IPS-15b (cell line): ENCODE results near the gene GPC6.

Experiments used
- H3K27me3 ChIP-seq: one replicate; pipeline ENCODE4 v1.6.1; 2013; ENCODE audit warnings: low read length; ENCODE audit not compliant: control insufficient read depth, insufficient read depth
- H3K36me3 ChIP-seq: one replicate; pipeline ENCODE4 v1.6.1; 2013; ENCODE audit warnings: low read length; ENCODE audit not compliant: control insufficient read depth, insufficient read depth
- H3K4me1 ChIP-seq: one replicate; pipeline ENCODE4 v1.6.1; 2013; ENCODE audit warnings: mild to moderate bottlenecking, low read length; ENCODE audit not compliant: control insufficient read depth, insufficient read depth
- H3K4me3 ChIP-seq: one replicate; pipeline ENCODE4 v1.5.1; 2013; ENCODE audit warnings: low read depth, low read length
- H3K9ac ChIP-seq: one replicate; pipeline ENCODE4 v1.6.1; 2013; ENCODE audit warnings: low read depth, mild to moderate bottlenecking, low read length
- H3K9me3 ChIP-seq: one replicate; pipeline ENCODE4 v1.6.1; 2013; ENCODE audit warnings: mild to moderate bottlenecking, low read length; ENCODE audit not compliant: control insufficient read depth, insufficient read depth

The GPC6 gene

DNA sequence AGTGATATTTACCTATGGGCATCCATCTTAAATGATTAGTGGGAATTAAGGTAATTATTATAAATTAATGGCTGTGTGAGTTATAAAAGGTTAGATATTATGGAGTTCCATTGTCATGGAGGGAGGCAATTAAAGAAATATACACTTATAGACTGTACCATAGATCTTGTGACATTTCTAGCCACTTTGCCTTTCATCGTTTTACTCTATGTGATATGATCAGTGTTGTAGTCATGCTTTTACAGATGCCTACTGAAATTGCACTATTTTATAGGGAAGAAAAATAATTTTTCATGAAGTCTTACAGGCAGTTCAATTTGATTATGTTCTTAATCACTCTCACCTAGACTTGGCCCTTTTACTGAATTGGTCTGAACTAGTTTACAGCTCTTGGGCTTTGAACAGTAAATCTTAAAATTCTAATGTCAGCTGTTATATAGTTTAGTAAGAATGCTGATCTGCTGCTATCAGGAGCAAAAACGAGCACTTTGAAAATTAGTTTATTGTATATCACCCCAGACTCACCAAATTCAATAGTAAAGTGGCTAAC lies 301.2 kb downstream of the GPC6 start:
- H3K27me3 ChIP-seq = no peaks in the 10 kb centered on the region
- H3K9ac ChIP-seq = no peak overlapping the region
- no peak overlapping the region for H3K4me3 ChIP-seq
- no peaks in the 10 kb centered on the region for H3K36me3 ChIP-seq
- peaks cover 19% of the 10 kb centered on the region for H3K4me1 ChIP-seq
- H3K9me3 ChIP-seq = no peaks in the 10 kb centered on the region

DNA sequence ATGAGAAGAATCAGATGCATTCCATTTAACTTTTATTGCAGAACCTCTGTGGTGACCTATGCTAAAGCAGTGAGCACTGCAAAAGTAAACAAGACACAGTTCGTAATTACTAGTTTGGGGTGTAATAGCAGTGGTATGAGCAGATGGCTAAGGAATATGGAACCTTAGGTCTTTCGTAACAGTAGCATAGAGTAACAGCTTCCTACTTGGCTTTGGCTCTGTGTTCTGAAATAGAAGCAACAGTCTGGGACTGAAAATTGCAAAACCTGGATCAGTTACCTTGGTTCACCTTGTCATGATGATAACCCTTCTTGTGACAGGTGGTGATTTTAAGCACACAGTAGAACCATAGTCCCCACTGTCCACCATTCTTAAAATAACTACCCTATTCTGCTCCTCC lies 303.4 kb downstream of the GPC6 start:
- Histone ChIP-seq H3K4me3 (no peak overlapping the region), H3K27me3 (no peaks in the 10 kb centered on the region), H3K9ac (no peak overlapping the region), H3K4me1 (peaks cover 9% of the 10 kb centered on the region), H3K36me3 (no peaks in the 10 kb centered on the region), H3K9me3 (no peaks in the 10 kb centered on the region)

DNA sequence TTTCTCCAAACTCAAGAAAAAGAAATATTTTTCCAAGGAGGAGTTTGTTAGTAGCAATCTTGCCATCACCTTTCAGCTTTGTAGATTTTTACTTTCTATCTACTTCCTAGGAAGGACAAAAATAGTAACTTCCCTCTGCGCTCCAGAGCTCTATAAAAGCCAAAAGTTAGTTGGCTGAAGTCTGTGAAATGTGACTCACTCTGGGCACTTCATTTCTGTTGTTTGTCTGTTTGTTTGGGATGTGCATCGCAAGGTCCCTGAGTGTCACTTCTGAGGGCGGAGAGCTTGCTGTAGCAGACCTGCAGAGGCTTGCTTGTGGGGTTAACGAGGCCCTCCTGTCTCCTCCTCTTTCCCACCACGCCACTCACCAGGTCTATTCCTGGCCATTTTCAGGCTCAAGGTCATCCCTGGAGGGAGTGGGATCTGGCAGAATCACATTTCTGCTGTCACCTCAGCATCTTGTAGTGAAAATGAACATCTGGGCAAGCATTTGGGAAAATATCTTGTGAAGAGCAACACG lies 307.6 kb downstream of the GPC6 start:
- H3K9ac ChIP-seq = no peak overlapping the region
- no peak overlapping the region for H3K4me3 ChIP-seq
- no peaks in the 10 kb centered on the region for H3K36me3 ChIP-seq
- H3K4me1 ChIP-seq = no peaks in the 10 kb centered on the region
- no peaks in the 10 kb centered on the region for H3K27me3 ChIP-seq
- H3K9me3 ChIP-seq = no peaks in the 10 kb centered on the region

DNA sequence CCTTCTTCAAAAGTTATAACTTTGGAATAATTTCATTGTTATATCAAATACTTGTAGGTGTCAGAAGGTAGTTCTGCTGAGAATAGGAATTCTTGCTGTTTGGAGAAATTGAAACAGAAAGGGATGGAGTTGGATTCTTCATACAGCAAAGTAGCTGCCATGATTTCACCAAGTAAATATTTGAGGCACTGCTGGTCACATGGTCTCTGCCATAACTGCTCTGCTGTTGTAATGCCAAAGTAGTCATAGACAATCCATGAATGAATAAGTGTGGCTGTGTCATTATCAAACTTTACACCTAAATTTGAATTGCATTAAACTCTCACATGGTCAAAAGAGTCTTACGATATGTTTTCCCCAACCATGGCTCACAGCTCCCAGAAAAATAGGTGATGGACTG lies 308.6 kb downstream of the GPC6 start:
- Histone ChIP-seq H3K27me3 (no peaks in the 10 kb centered on the region), H3K4me1 (no peaks in the 10 kb centered on the region), H3K36me3 (no peaks in the 10 kb centered on the region), H3K9ac (no peak overlapping the region), H3K4me3 (no peak overlapping the region), H3K9me3 (no peaks in the 10 kb centered on the region)

DNA sequence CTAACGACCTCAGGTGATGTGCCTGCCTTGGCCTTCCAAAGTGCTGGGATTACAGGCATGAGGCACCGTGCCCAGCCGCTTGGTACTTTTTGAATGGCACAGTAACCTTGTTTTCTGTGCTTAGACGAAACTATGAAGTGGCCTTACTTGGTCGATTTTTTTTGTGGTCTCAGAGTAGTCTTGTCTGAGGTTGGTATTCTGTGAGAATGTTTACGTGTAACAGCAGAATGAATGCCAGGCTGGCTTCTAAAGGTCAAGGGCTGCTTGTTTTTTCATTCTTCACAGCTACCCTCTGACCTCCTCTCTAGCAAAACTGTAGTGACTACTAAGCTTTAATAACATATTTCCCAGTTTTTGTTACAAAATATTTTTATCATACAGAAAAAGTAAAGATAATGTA lies 313.3 kb downstream of the GPC6 start:
- no peak overlapping the region for H3K4me3 ChIP-seq

DNA sequence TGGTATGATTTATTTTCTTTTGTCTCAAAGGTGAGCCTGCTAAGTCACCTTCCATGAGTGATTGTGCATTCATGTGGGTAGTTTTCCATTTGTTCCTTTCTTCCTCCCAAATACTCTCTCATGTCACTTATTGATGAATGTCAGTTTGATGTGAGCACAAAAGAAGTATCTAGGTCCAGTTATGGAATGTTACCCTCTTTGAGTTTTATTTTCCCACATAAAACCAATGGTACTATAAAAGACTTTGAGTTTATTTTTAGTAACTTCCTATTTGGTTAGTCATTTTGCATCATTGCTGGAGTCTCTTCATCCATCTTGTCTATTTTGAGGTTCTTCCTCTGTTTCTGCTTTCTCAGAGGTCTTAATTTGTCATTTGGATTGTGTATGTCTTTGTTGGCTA lies 321.3 kb downstream of the GPC6 start:
- Histone ChIP-seq H3K9me3 (no peaks in the 10 kb centered on the region), H3K4me1 (peaks cover 5% of the 10 kb centered on the region)

More for the DNA sequence above, 313.3 kb downstream of the GPC6 start:
- H3K9ac ChIP-seq = no peak overlapping the region
- H3K4me1 ChIP-seq = no peaks in the 10 kb centered on the region
- H3K27me3 ChIP-seq = no peaks in the 10 kb centered on the region
- no peaks in the 10 kb centered on the region for H3K9me3 ChIP-seq
- no peaks in the 10 kb centered on the region for H3K36me3 ChIP-seq

DNA sequence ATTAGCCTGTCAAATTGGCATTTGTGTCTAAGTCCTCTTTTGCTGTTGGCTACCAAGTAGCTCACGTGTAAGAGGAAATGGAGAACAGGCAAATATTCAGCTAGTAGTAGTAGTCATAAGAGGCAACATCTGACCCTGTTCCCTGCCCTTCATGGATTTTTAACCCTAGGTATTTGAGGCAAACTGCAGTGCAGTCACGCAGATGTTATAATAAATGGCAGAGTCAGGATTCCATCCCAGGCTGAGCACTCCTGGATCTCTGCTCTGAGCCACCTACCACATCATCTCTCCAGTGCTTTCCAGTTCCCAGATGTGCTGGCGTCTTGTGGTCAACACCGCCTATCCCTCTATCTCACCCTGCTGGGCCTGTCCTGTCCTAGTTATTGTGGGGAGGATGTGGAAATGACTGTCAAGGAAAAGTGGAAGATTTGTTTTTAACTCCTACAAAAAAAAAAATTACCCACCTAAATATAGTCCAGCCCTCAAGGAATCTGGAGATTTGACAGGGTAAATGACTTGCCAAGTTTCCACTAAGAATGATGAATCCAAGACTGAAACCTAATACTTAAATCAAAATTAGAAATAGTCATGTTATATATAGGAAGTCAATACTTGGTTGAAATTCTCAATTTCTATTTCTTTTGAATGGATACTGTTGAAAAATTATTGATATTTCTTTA lies 322.9 kb downstream of the GPC6 start:
- H3K36me3 ChIP-seq = no peaks in the 10 kb centered on the region
- H3K4me3 ChIP-seq = no peak overlapping the region
- no peaks in the 10 kb centered on the region for H3K9me3 ChIP-seq
- H3K4me1 ChIP-seq = peaks cover 6% of the 10 kb centered on the region
- H3K9ac ChIP-seq = no peak overlapping the region
- no peaks in the 10 kb centered on the region for H3K27me3 ChIP-seq

More for the DNA sequence above, 321.3 kb downstream of the GPC6 start:
- Histone ChIP-seq H3K4me3 (no peak overlapping the region), H3K36me3 (no peaks in the 10 kb centered on the region), H3K27me3 (no peaks in the 10 kb centered on the region), H3K9ac (no peak overlapping the region)

DNA sequence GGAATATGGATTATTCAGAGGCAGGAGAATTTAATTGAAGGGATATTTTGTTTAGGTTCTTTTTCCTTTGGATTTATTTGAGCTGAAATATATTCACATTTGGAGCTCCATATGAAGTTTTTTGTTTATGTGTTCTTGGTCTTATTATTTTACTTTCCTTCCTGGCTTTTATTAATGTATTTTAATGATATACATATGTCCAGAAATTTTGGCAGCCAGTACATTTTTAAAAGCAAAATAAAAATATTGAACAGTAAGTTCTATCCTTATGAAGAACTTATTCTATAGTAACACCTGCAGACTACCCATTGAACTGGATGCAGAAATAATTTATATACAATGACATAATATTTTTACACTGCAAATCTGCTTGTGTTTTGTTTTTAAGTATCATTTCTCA lies 323.6 kb downstream of the GPC6 start:
- H3K27me3 ChIP-seq = no peaks in the 10 kb centered on the region
- peaks cover 6% of the 10 kb centered on the region for H3K4me1 ChIP-seq
- no peak overlapping the region for H3K9ac ChIP-seq
- H3K36me3 ChIP-seq = no peaks in the 10 kb centered on the region
- no peaks in the 10 kb centered on the region for H3K9me3 ChIP-seq
- H3K4me3 ChIP-seq = no peak overlapping the region

DNA sequence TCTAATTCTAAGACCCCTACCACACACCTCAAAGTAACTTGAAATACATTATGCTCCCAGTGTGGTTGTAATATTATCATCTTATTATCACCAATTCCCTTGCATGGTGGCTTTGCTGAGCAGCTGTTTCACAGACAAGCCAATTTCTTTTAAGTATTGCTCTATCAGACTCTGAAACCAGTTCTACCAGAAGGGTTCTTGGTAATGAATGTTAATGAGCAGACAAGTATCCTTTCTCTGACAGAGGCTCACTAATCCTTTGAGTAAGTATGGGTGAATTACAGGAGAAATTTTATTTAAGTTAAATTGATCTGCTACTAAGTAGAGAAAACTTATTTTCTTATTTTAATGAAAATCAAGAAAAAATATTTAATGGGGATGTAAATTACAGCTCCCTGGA lies 326.0 kb downstream of the GPC6 start:
- Histone ChIP-seq H3K9ac (no peak overlapping the region), H3K4me1 (peaks cover 10% of the 10 kb centered on the region), H3K4me3 (no peak overlapping the region), H3K36me3 (no peaks in the 10 kb centered on the region), H3K9me3 (no peaks in the 10 kb centered on the region), H3K27me3 (no peaks in the 10 kb centered on the region)

DNA sequence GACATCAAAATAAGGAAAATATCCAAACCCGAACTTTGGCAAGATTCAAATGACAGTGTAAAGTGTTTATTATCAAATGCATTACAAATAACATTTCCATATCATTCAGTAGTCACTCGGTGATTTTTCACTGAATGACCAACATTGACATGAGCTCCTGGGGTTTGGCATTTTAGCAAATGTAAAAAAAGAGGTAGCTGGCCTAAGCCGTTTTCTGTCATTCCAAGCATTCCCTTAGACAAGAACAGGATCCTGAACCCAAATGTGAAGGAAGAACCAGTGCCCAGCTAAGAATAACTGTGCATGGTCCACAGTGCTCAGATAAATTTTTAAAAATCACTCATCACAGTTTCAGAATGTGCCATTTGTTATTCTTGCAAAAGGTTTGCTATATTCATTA lies 327.9 kb downstream of the GPC6 start:
- Histone ChIP-seq H3K9me3 (no peaks in the 10 kb centered on the region), H3K36me3 (no peaks in the 10 kb centered on the region)

DNA sequence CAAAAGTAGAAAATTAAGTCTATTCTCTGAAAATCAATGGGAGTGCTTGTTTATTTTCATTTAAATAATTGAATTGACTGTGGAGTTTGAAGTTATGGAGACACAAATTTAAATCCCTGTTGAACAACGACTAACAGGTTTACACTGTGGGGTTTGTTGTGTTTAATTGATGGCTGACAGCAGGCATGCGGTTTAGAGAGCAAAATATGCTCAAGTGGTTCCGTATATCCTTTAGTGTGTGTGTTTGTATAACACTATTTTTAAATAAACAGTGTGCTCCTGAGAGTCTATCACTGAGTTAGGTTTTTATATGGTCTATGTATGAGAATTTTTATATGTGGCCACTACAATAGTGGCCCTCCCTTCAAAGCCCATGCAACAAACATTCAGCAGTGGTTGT lies 332.0 kb downstream of the GPC6 start:
- H3K4me1 ChIP-seq = peaks cover 30% of the 10 kb centered on the region
- H3K9ac ChIP-seq = no peak overlapping the region
- H3K4me3 ChIP-seq = no peak overlapping the region
- no peaks in the 10 kb centered on the region for H3K27me3 ChIP-seq
- no peaks in the 10 kb centered on the region for H3K36me3 ChIP-seq
- no peaks in the 10 kb centered on the region for H3K9me3 ChIP-seq

More for the DNA sequence above, 327.9 kb downstream of the GPC6 start:
- H3K4me1 ChIP-seq = peaks cover 10% of the 10 kb centered on the region
- H3K9ac ChIP-seq = no peak overlapping the region
- no peak overlapping the region for H3K4me3 ChIP-seq
- no peaks in the 10 kb centered on the region for H3K27me3 ChIP-seq

DNA sequence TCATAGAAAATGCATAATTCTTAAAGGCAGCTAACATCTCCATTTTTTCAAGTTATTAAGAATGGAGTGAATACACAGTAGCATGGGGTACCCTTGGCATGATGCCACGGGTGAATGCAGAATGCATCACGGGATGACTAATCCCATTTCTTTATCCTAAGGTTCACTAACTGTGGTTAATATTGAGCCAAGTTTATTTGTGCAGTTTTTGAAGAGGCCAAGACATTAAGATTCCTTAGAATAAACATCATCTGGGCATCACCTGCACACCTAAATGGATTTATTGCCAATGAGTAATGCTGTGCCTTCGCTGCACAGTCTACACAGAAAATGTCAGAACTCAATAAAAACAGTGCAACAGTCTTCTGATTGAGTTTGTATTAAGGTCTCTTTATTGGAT lies 333.1 kb downstream of the GPC6 start:
- H3K36me3 ChIP-seq = no peaks in the 10 kb centered on the region
- H3K4me3 ChIP-seq = no peak overlapping the region
- H3K9ac ChIP-seq = no peak overlapping the region
- H3K9me3 ChIP-seq = no peaks in the 10 kb centered on the region
- H3K4me1 ChIP-seq = peaks cover 30% of the 10 kb centered on the region
- H3K27me3 ChIP-seq = no peaks in the 10 kb centered on the region
